HG02678 (cell line): ENCODE results near the gene PLIN4.
"Not testable (repeated sequence)": the region's sequence is repeated elsewhere in the genome, so short reads cannot be mapped to it uniquely, and the experiment has no call there.

ENCODE experiments used
- ATAC-seq: cut with Tn5 transposase; IDR thresholded peaks from one replicate; pipeline ENCODE4 v1.9.1; 2021; ENCODE audit warnings: mild to moderate bottlenecking, moderate library complexity; ENCODE audit not compliant: unreplicated experiment

PLIN4 gene

GRCh38 chr19:4548238-4548584 is 29.9 kb upstream of the PLIN4 start:
- ATAC-seq = no peak

GRCh38 chr19:4547303-4548237 is 29.3 kb upstream of the PLIN4 start:
- no peak for ATAC-seq

- ATAC-seq = no peak
These were observed 25.8 kb upstream of the PLIN4 start for GRCh38 chr19:4543842-4544647.

DNA sequence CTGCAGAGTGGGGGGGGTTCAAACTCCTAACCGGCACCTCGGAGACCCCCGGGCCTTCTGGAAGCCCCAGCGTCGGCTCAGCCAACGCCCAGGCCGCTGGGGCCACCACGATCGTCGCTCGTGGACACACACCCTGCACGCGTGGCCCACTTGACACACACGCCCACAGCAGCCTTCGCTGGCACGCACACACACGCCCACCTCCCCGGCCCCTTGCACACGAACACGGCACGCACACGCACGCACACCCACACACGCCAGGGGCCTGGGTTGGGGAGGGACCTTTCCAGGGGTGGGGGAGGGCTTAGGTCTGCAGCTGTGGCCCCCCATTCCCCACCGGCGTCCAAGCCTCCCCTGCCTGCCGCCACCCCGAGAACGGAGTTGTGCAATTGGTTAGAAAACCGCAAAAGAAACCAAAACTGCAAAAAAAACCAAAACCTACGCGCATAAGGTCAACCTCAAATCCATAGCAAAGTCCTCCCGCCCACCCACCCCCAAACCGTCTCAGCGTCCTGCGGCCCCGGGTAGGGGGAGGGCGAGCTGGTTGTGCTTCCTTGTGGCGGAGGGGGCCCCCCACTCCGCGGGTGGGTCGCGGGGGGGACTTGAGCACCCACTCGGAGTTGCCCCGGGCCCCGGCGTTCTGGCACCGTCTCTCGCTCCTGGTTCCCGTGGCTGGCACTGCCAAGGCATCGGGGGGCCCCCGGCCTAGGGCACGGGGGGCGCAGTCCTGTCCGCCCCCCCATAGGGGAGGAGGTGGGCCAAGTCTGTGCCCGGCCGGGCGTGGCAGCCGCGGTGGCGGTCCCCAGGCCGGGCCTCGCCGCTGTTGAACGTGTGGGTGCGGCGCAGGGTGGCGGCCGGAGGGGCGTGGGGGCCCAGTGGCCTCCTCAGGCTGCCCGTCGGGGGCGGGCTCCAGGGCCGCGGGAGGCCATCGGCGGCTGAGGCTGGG is 24.9 kb upstream of the PLIN4 start:
- no peak for ATAC-seq

- ATAC-seq = not testable (repeated sequence)
These were observed 23.5 kb upstream of the PLIN4 start for GRCh38 chr19:4541806-4542145.

DNA sequence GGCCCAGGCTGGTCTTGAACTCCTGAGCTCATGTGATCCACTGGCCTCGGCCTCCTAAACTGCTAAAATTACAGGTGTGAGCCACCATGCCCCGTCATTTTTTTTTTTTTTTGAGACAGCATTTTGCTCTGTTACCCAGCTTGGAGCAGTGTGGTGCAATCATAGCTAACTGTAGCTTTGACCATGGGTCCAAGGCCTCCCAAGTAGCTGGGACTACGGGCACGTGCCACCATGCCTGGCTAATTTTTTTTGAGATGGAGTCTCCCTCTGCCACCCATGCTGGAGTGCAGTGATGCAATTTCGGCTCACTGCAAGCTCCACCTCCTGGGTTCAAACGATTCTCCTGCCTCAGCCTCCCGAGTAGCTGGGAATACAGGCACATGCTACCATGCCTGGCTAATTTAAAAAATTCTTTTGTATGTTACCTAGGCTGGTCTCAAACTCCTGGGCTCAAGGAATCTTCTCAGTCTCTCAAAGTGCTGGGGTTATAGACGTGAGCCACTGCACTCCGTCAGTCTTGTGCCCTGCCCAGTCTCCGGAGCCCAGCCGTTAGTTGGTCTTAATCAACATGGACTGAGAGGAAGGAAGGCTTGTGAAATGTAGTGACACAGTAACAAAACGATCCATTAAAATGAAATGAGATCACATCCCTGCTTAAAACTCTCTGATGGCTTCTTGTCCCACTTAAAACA is 23.0 kb upstream of the PLIN4 start:
- ATAC-seq = no peak

GRCh38 chr19:4539693-4540581 is 21.7 kb upstream of the PLIN4 start, which contains the start of gene LRG1:
Gene LRG1, minus strand, starts transcription at chr19:4540036. Its CDS starts 23 bp downstream, at chr19:4540013.
- ATAC-seq = no peak

DNA sequence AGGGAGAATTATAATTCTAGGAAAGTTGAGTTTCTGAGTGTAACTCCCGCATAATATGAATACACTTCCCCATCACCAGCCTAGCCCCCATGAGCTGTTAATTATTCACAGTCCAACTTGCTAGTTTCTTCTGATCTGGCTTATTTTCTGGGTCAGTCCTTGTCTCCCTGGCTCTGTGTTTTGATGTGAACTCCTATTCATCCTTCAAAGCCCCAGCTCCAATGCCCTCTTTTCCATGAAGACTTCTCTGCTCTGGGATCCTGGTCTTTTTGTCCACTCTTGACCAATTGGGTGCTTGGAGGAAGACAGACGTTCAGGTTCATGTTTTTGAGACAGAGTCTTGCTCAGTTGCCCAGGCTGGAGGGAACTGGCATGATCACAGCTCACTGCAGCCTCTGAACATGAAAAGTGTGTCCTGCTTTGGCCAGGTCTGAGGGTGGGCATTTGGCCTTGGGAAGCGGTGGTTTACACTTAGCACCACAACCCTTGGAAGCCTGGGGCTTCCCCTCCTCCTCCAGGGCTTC is 20.9 kb upstream of the PLIN4 start:
- no peak for ATAC-seq

DNA sequence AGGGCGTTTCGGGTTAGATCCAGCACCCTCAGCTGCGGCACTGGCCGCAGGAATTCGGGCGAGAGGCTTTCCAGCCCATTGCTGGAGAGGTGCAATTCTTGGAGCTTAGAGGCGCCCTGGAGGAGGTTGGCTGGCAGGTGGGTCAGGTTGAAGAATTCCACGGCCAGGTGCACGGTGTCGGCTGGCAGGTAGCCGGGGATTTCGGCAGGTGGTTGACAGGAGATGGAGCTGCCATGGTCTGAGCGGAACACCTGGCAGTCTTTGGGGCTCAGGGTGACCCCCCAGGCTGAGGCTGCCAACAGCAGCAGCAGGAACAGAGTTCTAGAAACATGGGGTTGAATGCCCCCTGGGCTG is 20.3 kb upstream of the PLIN4 start:
- ATAC-seq = no peak

- ATAC-seq = no peak
These were observed 19.8 kb upstream of the PLIN4 start for GRCh38 chr19:4537953-4538600.

- ATAC-seq = no peak
These were observed 18.5 kb upstream of the PLIN4 start for GRCh38 chr19:4536798-4537197.

DNA sequence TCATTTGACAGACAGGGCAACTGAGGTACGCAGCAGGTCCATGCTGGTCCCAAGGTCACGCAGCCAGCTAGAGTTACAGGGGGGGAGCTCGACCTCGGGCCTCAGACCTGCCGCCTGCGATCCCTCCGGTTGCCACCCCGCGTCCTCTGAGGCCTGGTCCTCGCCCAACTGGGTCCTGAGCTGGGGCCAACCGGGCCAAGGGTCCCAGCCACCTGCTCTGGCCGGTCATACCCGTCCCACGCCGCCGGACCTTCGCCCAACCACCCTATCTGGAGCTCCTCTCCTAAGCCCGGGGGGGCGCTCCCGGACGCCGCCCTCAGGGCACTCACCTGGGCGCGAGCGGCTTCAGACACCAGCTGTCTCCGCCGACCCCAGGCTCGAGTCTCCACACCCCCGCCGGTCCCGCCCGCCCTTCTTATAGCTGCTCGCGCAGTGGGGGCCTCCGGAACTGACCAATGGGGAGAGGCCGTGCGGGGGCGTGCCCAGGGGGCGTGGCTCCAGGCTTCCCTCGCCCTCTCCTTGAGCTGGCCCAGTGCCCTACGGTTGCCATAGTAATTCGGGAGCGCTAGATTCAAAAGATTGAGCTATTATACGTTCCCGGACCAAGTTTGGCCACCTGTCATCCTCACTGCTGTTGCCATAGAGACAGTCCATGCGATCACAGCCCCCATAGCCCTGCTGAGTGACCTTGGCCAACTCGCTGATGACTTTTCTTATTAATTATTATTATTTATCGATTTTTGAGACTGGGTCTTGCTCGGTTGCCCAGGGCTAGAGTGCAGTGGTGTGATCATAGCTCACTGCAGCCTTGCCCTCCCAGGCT is 16.8 kb upstream of the PLIN4 start, which contains the start of gene PLIN5:
Gene PLIN5 (minus strand): TSS at position 389 of the 823 bp plus-strand sequence. CDS start 1,150 bp downstream, outside the sequence.
- no peak for ATAC-seq

GRCh38 chr19:4533835-4534424 is 15.6 kb upstream of the PLIN4 start:
- no peak for ATAC-seq

- no peak for ATAC-seq
These were observed 15.0 kb upstream of the PLIN4 start for GRCh38 chr19:4533334-4533733.

- no peak for ATAC-seq
These were observed 13.4 kb upstream of the PLIN4 start for GRCh38 chr19:4531562-4532165.

DNA sequence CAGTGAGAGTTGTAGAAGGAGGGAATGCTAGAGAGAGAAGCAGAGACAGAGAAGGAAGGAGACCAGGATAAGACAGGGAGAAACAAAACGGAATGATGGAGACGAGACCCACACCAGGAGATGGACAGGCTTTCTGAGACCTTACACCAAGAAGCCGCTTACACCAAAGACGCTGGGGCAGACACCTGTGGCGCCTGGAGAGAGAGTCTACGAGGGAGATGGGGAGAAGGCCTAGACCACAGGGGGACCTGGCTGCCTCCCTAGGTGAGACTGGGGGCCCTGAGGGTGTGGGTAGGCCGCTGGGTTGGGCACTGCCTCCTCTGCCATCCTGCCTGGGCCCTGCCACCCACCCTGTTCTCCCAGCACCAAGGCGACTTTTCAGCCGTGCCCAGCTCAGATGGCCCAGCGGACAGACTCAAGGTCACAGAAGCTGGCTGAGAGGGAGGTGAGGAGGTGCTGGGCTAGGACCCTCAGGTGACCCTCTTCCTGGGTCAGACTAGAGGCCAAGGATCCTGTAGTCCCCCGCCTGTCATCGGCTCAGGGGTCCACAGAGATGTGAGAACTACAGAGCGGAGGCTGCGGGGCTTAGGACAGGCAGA is 11.7 kb upstream of the PLIN4 start:
- ATAC-seq = no peak
